ENCODE results near the gene NRTN.

The NRTN gene

DNA sequence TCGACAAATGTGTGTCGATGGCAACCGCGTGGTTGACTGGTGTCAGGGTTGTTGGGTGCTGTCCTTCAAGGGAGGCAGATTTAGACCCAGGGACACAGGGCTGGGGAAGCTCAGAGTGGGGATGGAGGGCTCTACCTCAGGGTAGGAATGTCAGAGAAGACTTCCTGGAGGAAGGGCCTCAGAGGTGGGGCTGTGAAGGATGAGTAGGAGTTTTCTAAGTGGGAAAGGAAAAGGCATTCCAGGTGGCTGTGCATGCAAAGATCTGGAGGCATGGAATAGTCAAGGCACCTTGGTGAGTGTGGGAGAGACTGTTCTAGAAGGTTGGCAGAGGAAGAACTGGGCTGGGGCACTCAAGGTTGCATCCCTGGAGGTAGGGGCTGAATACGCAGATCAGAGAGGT, 2.0 kb downstream of the NRTN start:
- Histone ChIP-seq H3K4me1 (ENCODE audit: control insufficient read depth in 1 of 2, insufficient read depth in 1 of 2, low read depth in 1 of 2, low read length in 1 of 2) (peaks cover 20 to 37% of the 10 kb centered on the region in 2 experiments), H3K4me3 (ENCODE audit: low read depth in 1 of 2, low read length in 1 of 2) (no peak overlapping the region), H3K27me3 (peaks cover 54% of the 10 kb centered on the region), H3K9me3 (no peaks in the 10 kb centered on the region), H3K27ac (no peak overlapping the region), H3K36me3 (no peaks in the 10 kb centered on the region)
- TF ChIP-seq CTCF (IDR thresholded peaks at IDR 0.05): no peak

DNA sequence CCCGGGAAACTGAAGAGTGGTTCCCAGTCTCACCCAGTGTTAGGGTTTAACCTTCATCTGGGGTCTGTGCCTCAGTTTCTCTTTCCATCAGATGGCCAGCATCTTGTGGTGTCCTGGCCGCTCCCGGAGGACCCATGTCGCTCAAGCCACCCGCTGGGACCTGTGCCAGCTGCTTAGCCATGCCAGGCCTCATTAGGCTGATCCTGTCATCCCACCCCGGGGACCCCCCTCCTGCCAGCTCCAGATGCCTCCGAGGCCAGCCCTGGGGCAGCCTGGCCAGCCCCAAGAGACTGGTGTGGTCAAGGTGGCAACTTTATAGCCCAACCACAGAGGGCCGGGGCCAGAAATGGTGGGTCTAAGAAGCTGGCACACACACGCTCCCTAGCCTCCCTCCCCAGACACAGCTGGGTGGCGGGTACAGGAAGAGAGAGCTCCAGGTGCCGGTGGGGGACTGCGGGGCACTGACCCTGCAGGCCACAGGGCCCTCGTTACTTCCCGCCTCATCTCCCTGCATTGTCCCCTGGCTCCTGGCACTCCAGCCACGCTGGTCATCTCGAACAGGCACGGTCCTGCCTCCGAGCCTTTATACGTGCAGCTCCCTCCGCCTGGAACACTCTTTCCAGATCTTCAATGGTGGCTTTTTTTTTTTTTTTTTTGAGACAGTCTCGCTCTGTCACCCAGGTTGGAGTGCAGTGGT, 3.4 kb downstream of the NRTN start:
- H3K27me3 ChIP-seq: peaks cover 40% of the 10 kb centered on the region
- H3K27ac ChIP-seq: no peak overlapping the region
- TF ChIP-seq CTCF (IDR thresholded peaks at IDR 0.05): no peak
- peaks cover 20 to 36% of the 10 kb centered on the region in 2 experiments for H3K4me1 ChIP-seq (ENCODE audit: control insufficient read depth in 1 of 2, insufficient read depth in 1 of 2, low read depth in 1 of 2, low read length in 1 of 2)
- no peaks in the 10 kb centered on the region for H3K36me3 ChIP-seq
- H3K4me3 ChIP-seq (ENCODE audit: low read depth in 1 of 2, low read length in 1 of 2): no peak overlapping the region
- H3K9me3 ChIP-seq: no peaks in the 10 kb centered on the region

DNA sequence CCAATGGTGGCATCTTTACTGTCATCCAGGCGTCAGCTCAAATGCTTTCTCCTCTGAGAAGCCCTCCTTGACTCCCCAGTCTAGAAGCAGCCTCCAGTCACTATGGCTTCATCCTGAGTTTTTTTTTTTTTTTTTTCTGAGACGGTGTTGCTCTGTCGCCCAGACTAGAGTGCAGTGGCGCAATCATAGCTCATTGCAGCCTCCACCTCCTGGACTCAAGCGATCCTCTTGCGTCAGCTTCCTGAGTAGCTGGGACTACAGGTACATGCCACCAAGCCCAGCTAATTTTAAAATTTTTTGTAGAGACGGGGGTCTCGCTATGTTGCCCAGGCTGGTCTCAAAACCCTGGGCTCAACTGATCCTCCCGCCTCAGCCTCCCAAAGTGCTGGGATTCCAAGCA, 4.2 kb downstream of the NRTN start:
- Histone ChIP-seq H3K4me3 (ENCODE audit: low read depth in 1 of 2, low read length in 1 of 2) (no peak overlapping the region), H3K27ac (no peak overlapping the region)
- no peak for TF ChIP-seq CTCF (IDR thresholded peaks at IDR 0.05)

DNA sequence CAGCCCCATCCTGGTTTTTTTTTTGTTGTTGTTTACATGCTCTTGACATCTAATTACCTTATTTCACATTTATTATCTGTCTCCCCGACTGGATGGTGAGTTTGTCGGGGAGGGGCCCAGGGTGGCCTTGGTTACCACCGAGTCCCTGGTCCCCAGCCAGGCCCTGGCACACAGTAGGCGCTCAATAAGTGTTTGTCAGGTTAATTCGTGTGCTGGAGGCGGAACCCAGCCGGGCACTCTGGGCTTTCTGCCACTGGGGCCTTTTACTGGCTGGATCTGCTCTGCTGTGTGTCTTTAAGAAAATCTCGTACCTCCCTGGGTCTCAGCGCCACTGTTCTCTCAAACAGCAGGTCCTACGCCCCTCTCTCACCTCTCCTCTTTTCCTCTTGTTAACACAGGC, 4.6 kb downstream of the NRTN start:
- peaks cover 8 to 26% of the 10 kb centered on the region in 2 experiments for H3K4me1 ChIP-seq (ENCODE audit: control insufficient read depth in 1 of 2, insufficient read depth in 1 of 2, low read depth in 1 of 2, low read length in 1 of 2)
- no peak overlapping the region for H3K4me3 ChIP-seq (ENCODE audit: low read depth in 1 of 2, low read length in 1 of 2)
- peaks cover 28% of the 10 kb centered on the region for H3K27me3 ChIP-seq
- H3K27ac ChIP-seq: no peak overlapping the region
- no peaks in the 10 kb centered on the region for H3K36me3 ChIP-seq
- H3K9me3 ChIP-seq: no peaks in the 10 kb centered on the region
- TF ChIP-seq CTCF (IDR thresholded peaks at IDR 0.05): no peak

More for the DNA sequence above, 4.2 kb downstream of the NRTN start:
- no peaks in the 10 kb centered on the region for H3K9me3 ChIP-seq
- H3K27me3 ChIP-seq: peaks cover 32% of the 10 kb centered on the region
- peaks cover 12 to 30% of the 10 kb centered on the region in 2 experiments for H3K4me1 ChIP-seq (ENCODE audit: control insufficient read depth in 1 of 2, insufficient read depth in 1 of 2, low read depth in 1 of 2, low read length in 1 of 2)
- no peaks in the 10 kb centered on the region for H3K36me3 ChIP-seq

- Histone ChIP-seq H3K27ac (no peak overlapping the region), H3K9me3 (no peaks in the 10 kb centered on the region), H3K27me3 (peaks cover 21% of the 10 kb centered on the region), H3K36me3 (no peaks in the 10 kb centered on the region), H3K4me1 (ENCODE audit: control insufficient read depth in 1 of 2, insufficient read depth in 1 of 2, low read depth in 1 of 2, low read length in 1 of 2) (peaks cover 5 to 17% of the 10 kb centered on the region in 2 experiments), H3K4me3 (ENCODE audit: low read depth in 1 of 2, low read length in 1 of 2) (no peak overlapping the region)
- TF ChIP-seq CTCF (IDR thresholded peaks at IDR 0.05): no peak
Observed at GRCh38 chr19:5811117-5811516, 6.2 kb downstream of the NRTN start.

Measured in neutrophil (primary cell).